HG03108 (cell line): Measurements from ENCODE around the gene WDR70.
"Not testable (repeated sequence)": the region's sequence is repeated elsewhere in the genome, so short reads cannot be mapped to it uniquely, and the experiment has no call there.

ENCODE experiments used
- ATAC-seq: cut with Tn5 transposase; IDR thresholded peaks from one replicate; pipeline ENCODE4 v1.9.1; 2021; ENCODE audit warnings: moderate library complexity; ENCODE audit not compliant: unreplicated experiment

Gene WDR70

DNA sequence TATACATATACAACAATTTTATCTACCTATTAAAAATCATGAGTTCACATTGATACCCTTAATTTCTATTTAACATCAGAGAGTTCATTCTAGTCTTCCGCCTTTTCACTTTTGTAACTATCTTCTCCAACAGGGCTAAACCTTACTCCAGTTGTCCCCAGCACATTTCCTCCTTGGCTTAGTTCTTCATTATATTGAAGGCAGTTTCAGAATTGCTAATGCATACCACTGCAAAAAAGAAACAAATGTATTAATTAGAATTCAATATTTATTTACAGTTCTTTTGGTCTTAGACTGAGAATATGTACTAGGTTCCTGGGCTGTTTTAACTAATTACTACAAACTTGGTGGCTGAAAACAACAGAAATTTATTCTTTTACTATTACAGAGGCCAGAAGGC is 132.5 kb downstream of the WDR70 start:
- no peak for ATAC-seq

DNA sequence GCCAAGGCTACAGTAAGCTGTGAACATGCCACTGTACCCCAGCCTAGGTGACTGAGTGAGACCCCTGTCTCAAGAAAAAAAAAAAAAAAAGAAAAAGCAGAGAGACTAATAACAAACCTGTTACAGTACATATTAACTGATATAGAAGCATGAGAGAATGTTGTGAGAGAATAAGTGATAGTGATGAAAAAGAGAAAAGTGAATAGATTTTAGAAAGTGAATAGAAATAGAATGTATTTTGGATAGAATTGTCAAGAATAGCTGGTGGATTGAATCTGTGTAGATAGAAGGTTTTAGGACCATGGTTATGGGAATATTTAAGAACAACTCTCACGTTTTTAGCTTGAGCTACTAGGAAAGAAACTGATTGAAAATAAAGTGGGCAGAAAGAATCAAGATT is 135.8 kb downstream of the WDR70 start:
- ATAC-seq, result no peak

DNA sequence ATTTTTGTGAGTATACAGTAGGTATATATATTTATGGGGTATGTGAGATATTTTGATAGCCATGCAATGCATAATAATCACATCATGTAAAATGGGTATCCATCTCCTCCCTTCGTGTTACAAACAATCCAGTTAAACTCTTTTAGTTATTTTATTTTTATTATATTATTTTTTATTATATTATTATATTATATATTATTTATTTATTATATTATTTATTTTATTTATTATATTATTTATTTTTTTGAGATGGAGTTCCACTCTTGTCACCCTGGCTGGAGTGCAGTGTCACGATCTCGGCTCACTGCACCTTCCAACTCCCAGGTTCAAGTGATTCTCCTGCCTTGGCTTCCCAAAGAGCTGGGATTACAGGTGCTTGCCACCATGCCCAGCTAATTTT is 138.6 kb downstream of the WDR70 start:
- no peak for ATAC-seq

DNA sequence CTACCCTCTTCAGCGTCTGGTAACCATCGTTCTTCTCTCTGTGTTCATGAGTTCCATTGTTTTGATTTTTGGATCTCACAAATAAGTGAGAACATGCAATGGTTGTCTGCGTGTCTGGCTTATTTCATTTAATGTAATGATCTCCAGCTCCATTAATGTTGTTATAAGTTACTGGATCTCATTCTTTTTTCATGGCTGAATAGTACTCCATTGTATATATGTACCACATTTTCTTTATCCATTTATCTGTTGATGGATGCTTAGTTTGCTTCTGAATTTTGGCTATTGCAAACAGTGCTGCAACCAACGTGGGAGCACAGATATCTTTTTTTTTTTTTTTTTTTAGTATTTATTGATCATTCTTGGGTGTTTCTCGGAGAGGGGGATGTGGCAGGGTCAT is 139.2 kb downstream of the WDR70 start:
- not testable (repeated sequence) for ATAC-seq

DNA sequence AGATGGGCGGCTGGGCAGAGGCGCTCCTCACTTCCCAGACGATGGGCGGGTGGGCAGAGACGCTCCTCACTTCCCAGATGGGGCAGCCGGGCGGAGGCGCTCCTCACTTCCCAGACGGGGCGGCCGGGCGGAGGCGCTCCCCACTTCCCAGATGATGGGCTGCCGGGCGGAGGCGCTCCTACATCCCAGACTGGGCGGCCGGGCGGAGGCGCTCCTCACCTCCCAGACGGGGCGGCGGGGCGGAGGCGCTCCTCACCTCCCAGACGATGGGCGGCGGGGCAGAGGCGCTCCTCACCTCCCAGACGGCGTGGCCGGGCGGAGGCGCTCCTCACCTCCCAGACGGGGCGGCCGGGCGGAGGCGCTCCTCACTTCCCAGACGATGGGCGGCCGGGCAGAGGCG is 140.2 kb downstream of the WDR70 start:
- no peak for ATAC-seq

DNA sequence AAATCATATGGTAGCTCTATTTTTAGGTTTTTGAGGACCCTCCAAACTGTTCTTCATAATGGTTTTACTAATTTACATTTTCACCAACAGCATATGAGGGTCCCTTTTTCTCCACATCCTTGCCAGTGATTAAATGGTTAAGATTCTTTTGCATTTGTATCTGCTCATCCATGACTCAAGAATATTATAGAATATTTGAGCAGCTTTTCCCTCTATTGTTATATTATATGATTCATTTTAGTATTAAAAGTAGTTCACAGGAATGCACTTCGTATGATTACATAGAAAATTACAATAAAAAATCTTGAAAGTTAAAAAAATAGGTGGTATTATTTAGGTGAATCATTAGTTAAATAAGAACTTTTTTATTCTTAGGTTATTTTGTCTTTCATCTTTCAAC is 140.7 kb downstream of the WDR70 start:
- no peak for ATAC-seq

DNA sequence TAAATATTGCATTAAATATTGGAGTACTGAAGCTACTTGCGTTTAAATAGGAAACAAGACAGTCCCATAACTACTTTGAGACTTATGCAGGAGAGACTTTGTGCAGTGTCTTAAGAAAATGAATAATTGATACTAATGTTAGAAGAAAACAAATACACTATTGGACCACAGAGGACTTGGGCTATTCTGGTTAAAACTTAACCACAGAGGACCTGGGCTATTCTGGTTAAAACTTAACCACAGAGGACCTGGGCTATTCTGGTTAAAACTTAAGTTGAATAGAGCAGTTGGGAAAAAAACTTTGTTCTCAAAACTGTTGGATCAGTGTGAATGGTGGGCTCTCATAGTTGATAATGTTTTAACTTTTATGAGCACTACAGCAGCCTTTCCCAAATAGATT is 141.7 kb downstream of the WDR70 start:
- ATAC-seq, result no peak

DNA sequence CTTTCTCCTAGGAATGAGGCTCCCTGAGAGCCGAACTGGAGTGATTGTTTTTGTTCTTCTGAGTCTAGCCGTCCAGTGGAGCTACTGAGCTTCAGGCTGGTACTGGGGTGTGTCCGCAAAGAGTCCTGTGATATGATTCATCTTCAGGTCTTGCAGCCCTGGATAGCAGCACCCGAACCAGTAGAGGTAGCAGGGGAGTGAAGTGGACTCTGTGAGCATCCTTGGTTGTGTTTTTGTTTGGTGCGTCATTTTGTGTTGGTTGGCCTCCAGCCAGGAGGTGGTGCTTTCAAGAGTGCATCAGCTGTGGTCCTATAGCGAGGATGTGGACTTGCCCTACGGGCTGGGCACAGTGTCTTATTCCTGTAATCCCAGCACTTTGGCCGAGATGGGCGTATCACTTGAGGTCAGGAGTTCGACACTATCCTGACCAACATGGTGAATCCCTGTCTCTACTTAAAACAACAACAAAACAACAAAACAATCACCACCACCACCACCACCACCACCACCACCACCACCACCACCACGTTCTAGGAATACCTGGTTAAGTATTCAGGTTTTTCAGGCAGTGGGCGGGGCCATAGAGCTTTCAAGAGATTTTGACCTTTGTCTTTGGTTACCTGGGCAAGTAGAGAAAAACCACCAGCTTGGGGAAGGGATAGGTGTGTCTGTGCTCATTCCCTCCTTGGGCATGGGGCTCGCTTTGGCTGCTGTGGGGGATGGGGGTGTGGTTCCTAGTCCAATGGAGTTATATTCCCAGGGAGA is 154.0 kb downstream of the WDR70 start:
- ATAC-seq, result no peak

DNA sequence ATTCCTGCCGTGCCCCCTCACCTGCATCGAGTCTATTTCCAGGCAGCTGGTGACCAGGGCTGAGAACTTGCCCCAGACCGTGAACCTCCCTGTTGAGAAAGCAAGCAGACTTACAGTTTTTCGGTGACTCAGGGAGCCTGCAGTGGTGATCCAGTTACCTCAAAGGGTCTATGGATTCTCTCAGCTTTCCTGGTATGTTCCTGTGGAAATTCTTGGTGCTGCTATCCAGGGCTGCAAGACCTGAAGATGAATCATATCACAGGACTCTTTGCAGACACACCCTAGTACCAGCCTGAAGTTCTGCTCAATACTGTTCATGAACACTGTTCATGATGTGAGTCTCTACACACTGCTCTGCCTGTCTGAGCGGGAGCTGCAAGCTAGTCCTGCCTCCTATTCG is 154.7 kb downstream of the WDR70 start:
- ATAC-seq, result no peak

DNA sequence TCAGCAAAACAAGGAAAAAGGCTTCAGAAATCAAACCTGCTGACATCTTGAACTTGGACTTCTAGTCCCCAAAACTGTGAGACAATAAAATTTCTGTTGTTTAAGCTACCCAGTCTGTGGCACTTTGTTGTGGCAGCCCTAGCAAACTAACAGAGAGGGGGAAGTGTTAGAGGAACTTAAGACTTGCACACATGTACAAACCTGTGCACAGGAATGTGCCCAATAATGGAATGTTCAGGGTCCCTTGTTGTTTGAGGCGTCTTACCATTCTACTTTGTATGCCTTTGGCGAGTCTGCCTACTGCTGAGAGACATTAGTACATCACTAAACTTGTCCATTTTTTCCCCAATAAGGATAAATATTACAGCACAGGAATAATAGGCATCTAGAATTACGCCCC is 160.3 kb downstream of the WDR70 start:
- no peak for ATAC-seq

DNA sequence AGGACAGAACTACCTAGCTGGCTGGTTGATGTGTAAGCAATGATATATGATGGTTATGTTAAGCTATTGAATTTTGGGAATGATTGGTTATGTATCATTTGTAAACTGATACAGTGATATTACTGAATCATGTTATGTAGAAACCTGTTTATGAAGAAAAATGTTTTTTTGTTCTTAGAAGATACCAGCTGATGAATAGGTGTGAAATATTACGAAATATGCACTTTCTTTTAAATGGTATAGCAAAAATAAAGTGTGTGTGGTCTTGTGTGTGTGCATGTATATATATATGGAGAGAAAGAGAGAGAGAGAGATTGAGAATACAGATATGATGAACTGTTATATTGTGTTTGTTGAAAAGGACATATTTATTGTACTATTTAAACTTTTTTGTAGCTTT is 164.1 kb downstream of the WDR70 start:
- no peak for ATAC-seq

DNA sequence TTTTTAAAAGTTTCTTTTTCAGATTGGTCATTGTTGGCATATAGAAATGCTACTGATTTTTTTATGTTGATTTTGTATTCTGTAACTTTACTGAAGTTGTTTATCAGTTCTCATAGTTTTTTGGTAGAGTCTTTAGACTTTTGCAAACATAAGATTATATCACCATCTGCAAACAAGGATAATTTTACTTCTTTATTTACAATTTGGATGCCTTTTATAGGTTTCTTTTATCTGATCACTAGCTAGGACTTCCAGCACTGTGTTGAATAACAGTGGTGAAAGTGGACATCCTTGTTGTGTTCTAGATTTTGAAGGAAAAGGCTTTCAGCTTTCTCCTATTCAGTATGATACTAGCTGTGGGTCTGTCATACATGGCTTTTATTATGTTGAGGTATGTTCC is 170.3 kb downstream of the WDR70 start:
- ATAC-seq, result no peak

DNA sequence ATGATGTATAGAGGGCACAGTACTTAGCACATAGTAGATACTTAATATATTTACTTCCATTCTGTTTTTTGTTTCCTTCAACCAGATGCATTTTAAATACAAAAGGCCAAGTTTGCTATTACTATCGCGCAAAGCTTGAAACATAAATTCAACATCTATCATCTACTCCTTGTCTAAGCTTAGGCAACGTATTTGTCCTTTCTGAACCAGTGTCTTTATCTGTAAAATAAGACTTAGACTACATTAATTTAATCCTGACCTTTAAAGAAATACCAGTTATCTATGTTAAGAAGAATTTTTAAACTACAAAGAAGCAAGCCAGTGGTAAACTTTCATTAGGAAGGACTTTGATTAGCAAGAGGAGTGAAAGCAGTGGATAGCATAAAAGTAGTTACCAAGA is 173.0 kb downstream of the WDR70 start:
- ATAC-seq, result no peak

DNA sequence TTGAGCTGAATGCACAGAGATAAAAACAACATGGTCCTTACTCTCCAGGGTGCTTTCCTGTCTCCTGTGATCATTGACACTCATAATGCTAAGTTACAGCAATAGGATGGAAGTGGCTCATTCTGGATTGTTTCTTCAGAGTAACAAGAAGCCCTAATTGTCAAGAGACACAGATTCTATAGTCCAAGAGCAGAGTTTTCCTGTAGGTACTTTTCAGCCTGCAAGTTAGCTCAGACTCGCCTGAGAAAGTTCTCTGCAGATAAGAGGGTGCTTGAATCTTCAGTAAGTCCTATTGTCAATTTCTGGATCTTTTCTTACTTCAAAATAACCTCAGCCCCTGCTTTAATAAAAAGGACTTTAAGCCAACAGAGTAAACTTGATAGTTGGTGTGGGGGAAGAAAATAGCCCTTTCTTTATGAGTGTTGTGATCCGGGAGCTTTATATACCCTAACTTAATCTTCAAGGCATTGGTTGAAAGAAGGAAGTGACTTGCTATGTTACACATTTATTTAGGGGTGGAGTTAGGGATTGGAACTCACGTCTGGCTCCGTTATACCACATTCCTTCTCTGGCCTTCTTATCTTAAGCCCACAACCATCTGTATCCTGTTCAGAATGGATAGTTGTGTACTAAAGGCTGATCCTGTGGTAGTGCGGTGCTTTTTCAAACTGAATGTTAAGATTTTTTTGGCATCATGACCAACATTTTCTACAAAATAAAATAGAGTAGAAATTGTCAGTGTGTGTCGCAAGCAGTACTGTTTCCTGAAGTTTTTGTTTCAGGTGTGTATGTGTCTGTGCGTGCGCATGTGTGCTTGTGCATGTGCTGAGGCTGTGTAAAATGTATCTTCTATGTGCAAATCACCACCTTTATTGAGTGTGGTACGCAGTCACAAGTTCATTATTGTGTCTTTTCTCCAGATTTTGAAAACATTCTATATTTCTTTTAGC is 173.9 kb downstream of the WDR70 start:
- ATAC-seq, result no peak

DNA sequence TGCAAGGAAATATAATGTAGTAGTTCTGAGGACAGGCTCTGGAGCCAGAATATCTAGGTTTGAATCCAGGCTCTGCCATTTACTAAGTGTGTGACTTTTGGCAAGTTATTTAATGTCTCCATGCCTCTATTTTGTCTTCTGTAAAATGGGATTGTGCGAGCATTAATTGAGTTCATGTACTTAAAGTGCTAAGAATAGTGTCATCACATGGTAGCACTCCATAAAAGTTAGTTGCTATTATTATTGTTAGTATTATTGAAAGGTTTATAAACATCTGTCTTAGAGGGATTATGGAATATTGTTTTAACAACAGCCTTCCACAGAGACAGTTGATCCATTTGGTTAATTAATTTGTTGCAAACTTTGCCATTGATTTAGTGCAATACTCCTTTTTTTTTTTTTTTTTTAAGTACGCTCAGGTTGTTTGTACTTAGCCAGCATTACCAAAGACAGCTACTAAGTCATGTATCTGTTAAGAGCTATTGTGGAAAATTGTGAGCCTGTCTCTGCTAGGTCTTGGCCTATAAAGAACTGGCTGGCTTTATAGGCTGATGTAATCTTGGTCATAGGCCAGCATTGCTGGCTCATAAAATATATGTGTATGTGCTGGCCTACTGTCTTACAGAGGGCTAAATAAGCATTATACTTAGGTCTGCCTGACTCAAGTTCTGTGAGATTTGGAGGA is 174.7 kb downstream of the WDR70 start:
- no peak for ATAC-seq

DNA sequence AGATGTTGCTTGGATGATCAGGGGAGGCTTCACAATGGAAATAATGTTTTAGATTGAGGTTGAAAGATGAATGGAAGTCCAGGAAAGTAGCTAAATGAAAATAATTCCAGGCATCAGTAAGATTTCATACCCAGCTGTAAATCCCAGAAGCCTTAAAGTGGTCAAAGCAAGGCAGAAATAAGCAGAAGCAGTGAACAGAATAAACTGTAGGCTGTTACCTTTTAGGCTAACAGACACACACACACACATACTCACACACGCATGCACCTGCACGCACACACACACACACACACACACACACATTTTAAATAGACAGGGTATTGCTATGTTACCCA is 175.3 kb downstream of the WDR70 start:
- no peak for ATAC-seq

DNA sequence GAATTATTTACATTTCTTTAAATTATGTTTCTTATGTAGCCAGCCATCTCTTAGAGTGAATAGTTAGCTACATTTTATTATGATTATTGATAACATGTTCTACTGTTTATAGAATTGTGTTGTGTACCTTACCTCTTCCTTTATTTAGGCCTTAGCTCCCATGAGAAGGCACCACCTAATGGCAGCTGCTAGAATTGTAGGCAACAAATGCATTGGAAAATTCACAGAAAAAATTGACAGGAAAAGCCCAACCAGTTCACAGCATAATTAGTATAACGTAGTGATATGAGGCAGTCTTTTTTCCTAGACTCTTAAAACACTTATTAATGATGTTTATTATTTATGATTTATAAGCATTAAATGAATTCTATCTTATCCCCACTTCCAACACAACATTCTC is 175.8 kb downstream of the WDR70 start:
- ATAC-seq, result no peak

DNA sequence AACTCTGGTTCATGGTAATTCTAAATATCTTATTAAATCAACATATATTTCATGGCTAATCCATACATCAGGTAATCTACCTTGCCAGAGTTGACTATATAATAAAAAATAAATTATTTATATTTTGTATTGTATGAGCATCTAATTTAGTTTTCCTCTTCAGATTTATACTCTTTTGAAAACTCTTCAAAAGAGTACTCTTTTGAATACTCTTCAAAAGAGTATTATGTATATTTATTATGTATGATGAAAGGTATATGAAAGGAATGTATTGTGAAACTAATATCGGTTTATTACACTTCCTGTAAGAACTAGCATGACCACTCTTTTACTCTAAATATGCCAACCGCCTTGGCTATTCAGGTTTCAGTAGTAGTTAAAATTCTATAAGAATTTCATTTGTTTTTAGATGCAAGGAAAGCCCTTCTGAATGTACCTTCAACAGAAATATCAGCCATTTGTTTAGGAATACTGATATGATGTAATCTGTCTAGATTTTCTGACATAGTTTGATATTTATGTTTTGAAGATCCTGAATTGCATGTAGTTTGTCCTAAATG is 178.7 kb downstream of the WDR70 start:
- no peak for ATAC-seq

DNA sequence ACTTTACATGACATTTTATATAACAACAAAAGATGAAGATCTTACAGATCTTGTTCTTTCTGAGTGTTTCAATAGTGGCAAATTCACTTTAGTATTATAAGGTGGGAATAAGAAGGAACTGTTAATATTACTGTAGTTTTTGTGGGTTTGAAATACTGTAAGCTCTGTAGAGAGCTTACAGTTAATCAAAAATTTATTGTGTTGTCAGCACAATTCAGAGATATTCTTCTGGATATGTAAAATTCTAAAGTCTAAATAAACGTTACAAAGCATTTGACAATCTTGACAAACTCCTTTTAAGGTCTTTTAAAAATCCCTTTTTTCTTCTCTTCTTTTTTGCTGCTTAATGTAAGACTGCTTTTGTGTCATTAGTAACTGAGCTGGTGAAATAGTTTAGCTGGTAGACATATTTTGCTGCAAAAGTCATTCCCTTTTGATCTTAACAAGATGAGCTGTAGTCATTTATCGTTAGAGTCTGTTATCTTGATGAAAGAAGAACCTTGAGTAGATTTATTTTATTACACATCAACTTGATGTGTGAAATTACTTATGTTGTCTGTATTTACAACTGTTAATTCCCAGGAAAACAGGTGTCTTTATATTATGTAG is 186.0 kb downstream of the WDR70 start:
- ATAC-seq, result no peak

DNA sequence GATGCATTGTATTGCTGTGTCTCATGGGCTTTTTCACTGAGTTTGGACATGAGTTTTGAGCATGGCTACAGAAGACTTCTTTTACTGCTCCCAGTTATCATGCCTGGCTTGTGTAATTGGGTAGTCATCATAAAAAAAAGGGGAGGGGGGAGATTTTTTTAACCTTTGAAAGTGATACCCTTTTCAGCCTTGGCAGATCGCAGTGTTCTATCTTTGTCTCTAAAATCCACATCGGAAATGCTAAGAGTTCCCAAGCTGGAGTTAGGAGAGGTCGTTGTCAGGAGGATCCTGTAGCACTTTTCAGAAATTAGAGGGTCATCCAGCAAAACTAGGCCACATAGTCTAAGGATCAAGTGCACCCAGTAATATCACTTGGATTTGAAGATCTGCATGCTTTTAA is 188.4 kb downstream of the WDR70 start:
- ATAC-seq, result no peak
